Activated T-cell treated with anti-CD3 and anti-CD28 coated beads for 1 hour (primary cell): ENCODE results near the gene COX6A2.
"Not testable (repeated sequence)": the region's sequence is repeated elsewhere in the genome, so short reads cannot be mapped to it uniquely, and the experiment has no call there.

Source experiments
- DNase-seq: peaks from one replicate; pipeline ENCODE4 v3.0.0-alpha.2; 2020; ENCODE audit warnings: low read depth

The COX6A2 gene

DNA sequence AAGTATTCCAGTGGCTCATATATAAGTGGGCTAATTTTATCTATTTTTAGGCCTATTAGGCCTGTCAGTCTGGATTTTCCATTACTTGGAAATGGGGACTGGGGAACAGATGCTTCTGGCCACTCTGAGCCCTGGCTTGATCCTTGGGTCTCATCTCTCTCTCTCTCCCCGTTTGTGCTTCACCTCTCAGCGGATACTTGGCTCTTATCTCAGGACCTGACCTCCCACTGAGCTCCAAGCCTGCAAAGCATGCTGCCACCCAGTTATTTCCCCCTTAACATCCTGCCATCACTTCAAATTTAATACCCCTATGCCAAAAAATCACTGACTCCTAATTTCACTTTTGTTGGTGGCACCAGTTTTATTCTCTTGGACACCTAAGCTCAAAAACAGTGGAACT, 10.3 kb upstream of the COX6A2 start:
- DNase-seq = no peak

DNA sequence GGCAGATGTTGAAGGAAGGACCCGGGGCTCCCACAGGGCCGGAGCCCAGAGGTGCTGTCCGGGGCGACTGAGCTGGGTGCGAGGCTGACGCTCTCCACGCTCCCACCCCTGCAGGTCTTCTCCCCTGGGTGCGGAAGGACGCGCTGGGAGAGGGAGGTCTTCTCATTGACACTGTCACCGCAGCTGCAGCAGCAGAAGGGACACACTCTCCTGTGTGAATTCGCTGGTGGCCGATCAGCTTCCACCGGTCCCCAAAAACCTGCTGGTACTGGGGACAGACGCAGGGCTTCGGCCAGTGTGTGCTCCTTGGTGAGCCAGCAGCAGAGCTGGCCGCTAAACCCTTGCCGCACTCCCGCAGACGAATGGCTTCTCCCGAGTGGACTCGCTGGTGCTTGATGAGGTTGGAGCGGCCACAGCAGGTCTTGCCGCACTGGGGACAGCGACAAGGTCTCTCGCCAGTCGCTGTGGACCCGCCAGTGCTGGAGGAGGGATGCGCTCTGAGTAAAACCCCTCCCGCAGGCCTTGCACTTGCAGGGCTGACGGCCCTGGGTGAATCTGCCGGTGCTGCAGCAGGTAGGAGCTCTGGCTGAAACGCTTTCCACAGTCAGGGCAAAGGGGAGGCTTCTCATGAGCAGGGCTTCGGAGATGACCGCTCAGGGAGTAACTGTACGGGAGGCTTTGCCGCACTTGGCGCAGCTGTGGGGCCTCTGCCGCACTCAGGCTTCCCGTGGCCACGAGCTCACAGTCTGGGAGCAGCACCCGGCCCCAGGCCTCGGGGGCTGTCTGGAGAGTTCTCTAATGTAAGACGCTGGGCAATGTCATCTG, 8.3 kb upstream of the COX6A2 start:
- no peak for DNase-seq

DNA sequence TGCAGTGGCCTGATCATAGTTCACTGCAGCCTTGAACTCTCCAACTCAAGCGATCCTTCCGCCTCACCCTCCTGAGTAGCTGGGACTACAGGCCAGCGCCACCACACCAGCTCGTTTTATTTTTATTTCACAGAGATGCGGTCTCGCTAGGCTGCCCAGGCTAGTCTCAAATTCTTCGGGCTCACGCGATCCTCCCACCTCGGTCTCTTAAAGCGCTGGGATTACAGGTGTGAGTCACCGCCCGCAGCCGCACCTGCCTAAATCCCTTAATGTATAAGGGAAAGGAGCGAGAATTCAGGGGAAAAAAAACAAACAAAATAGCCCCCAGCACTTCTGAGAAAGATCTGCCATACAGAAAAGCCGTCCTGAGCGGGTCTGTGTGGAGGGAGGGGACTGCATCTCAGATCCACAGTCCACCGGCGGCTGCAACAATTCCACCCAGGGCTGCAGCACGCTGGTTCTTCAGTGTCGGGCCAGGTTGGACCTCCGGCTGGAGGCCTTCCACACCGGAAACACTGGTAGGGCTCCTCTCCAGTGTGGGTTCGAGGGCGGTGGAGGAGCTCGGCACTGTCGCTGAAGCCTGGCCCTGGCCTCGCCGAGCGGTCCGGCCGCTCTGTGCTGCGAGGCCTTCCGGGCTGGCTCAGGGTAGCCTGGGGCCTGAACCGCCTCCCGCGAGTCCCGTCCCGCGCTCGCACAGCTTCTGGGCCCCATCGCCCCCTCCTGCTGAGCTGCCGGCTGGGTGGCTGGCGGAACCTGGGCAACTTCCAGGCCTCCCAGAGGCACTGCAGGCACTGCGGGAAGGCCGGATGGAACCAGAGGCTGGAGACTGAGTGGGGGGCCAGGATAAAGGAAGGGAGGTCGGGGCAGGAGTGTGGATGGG, 7.4 kb upstream of the COX6A2 start:
- DNase-seq = no peak

DNA sequence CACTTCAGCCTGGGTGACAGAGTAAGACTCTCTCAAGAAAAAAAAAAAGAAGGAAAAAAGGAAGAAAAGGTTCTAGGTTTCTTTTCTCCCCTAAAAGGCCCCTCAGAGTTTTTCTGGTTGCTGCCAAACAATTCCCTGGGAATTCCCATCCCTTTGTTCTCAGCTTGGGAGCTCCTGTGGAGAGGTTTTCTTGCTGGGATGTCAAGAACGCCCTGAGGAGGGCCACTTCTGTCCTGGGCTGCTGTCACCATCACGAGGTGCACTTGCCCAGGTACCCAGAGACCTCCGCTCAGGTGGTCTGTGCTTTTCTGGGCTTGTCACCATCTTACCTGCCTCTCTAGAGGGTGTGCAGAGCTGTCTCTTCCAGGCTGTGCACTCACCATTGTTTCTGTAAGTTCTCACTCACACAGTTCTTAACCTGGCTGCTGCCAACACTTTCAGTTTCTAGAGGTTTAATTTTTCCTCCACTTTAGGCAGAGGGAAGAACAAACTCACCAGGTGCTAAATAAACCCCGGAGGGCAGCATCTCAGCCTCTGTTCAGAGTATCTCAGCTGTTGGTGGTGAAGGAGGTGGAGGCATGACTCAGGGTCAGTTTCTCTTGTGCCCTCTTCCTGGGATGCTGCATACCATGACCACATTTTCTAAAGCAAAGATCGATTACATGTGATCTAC, 2.4 kb upstream of the COX6A2 start:
- DNase-seq = no peak

DNA sequence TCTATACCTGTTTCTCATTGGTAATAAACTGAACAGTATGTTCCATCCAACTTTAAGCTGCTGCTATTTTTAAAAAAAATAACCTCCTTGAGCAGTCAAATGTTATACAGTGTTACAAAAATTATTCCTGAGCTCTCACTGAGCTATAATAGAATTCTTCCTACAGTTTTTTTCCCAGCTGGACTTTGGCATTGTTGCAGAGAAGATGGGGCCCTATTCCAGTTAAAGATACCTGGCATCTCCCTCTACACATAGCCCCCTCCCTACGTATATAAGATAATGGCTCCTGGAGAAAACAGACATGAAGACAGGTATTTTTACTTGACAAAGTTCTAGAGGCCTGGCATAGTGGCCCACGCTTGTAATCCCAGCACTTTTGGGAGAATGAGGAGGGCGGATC, 1.6 kb upstream of the COX6A2 start:
- no peak for DNase-seq

DNA sequence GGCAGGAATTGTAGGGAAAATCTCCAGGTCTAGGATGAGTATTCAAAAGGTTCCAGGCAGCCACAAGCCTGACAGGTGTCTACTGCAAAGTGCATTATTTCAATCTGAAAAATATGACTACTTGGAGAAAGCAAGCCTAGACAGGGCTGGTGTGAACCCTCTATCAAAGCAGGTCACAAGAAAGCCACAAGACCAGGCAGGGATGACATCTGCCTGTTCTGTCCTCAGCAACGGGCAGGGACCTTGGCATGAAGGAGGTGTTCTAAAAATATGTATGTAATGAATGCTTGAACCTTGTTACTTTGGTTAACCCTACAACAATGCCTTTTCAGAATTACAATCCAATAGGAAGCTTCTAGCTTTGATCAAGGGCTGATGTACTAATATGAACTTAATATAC, 1.2 kb upstream of the COX6A2 start:
- no peak for DNase-seq

DNA sequence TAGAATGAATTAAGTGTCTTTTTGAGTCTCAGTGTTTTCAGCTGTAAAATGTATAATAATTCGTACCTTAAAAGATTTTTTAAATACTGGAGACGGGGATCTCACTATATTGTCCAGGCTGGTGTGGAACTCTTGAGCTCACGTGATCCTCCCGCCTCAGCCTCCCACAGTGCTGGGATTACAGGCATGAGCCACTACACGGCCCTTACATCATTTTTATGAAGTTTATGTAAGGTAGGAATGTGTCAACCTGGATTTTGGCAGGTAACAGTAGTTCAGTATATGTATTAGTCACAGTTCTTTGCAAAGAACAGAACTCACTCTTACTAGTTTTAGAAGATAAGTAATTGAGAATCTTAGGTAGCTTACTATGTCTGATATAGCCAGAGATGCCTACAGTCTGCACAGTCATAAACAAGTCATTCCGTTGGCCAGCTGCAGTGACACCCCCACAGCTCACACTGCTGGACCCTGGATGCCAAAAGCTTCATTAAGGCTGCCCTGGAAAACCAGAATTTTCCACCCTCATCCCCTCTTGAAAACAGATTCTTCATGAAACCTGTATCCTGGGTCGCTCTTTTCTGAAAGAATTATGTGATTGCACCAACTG, 583 bp upstream of the COX6A2 start:
- no peak for DNase-seq

DNA sequence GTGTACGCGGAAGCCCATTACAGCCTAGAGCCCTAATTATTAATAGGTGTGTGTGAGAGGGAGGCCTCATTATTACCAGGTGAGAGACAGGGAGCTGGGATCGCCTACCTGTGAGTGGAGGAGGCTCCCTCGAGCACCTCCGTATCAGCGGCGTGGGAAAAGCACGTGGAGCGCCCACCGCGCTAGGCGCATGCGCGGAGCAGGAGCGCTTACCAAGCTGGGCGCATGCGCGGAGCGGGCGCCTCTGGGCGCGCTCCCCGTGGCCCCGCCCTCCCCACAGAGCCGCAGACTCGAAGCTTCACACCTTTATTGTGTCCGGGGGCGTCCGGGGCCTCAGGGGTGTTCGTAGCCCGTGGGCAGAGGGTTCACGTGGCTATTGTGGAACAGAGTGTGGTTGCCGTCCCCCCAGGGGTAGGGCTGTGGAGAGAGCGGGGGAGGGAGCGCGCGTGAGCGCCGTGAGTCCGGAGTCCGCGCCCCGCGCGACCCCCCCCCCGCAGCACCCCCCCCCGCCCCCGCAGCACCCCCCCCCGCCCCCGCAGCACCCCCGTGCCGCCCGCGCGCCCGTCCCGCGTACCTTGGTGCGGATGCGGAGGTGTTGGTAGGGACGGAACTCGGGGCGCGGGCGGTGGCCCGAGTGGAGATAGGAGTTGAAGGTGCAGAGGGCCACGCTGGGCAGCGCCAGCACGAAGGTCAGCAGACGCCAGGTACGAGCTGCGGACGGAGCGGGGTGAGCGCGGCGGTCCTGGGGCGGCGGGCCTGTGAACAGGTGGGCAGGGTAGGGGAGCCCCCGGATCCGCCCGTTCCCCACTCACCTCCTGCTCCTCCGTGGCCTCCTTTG, 500 bp downstream of the COX6A2 start:
- peak; percentile 57 for DNase-seq

DNA sequence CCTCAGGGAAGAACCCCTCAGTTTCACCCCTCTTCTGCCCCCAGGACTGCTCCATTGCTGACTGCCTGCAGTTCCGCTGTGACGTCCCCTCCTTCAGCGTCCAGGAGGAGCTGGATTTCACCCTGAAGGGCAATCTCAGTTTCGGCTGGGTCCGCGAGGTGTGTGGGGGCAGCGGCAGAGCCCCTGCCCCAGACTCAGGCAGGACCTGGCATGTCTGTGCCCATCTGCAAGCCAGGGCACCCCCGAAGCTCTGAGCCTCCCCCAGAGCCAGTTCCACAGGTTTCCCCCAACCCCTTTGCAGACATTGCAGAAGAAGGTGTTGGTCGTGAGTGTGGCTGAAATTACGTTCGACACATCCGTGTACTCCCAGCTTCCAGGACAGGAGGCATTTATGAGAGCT, 4.4 kb downstream of the COX6A2 start:
- DNase-seq = no peak

DNA sequence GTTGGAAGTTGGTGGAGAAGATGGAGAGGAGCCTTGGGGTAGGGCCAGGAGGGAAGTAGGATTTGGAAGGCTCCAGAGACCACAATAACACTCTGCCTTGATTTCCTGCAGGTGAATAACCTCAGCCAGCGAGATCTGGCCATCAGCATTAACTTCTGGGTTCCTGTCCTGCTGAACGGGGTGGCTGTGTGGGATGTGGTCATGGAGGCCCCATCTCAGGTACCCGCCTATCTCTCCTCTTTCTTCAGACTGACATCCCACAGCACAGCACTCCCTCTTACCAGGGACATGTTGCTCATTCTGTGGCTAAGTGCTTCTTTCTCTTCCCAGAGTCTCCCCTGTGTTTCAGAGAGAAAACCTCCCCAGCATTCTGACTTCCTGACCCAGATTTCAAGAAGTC, 4.9 kb downstream of the COX6A2 start:
- DNase-seq = no peak

DNA sequence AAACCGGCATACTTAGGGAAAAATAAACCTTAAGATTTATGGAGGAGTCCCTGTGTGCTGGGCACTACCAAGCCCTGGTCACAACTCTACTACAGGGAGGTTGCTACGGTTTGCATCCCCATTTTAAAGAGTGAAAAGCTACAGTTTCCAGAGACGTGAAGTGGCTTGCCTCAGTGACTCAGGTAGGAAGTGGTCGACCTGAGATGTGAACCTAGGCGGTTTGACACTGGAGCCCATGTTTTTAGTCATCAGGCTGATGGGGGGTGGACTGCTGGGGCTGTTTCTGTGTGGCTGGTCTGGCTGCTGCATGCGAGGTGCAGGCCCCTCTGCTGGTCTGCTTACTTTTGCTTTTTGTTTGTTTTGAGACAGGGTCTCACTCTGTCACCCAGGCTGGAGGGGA, 6.6 kb downstream of the COX6A2 start:
- DNase-seq = no peak

DNA sequence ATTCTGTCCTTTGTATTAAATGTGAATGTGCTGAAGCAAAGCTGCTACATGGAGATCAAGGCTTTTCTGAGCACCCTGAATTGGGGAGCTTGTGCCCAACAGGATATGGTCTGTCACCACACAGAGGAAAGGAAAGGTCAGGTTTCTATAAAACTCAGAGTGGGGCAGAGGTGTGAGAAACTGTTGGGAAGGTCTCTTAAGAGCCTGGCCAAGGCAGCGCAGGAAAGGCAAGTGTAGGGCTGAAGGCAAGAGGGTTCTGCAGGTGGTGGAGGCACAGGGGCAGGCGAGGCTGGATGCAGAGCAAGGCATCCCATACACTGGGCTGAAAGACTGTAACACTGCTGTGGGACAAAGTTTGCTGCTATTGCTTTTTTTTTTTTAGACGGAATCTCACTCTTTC, 8.1 kb downstream of the COX6A2 start:
- no peak for DNase-seq

DNA sequence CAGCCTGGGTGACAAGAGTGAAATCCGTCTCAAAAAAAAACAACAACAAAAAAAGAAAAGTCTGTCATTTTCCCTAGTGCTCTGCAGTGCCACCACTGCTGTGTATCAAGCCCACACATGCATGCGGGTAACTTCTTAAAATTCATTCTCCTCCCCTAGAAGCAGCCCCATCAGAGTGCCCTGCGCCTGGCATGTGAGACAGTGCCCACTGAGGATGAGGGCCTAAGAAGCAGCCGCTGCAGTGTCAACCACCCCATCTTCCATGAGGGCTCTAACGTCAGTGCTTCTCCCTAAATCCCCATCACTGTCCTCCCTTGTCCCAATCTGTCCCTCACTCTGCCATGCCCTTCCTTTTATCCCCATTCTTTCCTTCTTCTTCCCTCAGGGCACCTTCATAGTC, 10.2 kb downstream of the COX6A2 start:
- DNase-seq = no peak

DNA sequence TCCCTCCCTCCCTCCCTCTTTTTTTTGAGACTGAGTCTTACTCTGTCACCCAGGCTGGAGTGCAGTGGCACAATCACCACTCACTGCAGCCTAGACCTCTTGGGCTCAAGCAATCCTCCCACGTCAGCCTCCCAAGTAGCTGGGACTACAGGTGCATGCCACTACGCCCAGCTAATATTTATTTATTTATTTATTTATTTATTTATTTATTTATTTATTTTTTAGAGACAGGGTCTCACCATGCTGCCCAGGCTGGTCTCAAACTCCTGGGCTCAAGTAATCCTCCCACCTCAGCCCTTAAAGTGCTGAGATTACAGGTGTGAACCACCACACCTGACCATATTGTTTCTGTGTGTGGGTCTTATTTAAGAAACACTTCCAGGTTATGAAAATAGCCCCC, 11.1 kb downstream of the COX6A2 start:
- DNase-seq = not testable (repeated sequence)

DNA sequence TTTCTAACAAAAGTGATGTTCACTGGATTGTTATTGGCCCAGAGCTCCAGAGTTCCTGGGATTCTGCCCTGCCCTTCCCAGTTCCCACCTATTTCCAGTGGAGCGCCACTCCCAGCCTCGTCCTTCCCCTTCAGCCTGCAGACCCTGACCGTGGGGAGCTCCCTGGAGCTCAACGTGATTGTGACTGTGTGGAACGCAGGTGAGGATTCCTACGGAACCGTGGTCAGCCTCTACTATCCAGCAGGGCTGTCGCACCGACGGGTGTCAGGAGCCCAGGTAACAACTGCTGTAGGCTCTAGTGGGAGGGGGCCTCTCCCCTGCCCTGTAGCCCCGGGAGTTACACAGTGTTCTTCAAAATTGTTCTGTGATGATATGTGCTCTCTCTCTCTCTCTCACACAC, 11.8 kb downstream of the COX6A2 start:
- no peak for DNase-seq

DNA sequence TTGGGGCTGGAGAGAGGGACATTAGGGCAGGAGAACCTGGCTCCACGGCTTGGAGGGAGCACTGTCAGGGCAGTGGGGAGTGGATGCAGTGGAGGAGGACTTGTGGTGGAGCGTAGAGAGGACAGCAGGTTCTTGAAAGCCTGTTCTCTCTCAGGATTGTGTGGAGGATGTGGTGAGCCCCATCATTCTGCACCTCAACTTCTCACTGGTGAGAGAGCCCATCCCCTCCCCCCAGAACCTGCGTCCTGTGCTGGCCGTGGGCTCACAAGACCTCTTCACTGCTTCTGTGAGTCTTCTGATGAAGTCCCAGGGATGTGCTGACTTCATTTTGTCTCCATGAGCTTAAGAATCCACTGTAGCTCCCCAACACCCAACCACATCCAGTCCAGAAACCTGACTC, 13.5 kb downstream of the COX6A2 start:
- no peak for DNase-seq

DNA sequence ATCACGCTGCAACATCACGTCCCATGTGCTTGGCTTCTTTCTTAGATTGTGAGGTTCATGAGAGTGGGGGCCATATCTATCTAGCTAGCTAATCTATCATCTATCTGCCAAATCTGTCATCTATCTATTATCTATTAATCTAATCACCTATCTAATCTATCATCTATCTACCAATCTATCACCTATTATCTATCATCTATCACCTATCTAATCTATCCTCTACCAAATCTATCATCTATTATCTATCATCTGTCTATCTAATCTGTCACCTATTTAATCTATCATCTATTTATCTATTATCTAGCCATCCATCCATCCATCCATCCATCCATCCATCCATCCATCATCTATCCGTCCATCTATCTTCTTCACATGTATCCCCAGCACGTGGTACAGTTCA, 14.2 kb downstream of the COX6A2 start:
- DNase-seq = no peak

DNA sequence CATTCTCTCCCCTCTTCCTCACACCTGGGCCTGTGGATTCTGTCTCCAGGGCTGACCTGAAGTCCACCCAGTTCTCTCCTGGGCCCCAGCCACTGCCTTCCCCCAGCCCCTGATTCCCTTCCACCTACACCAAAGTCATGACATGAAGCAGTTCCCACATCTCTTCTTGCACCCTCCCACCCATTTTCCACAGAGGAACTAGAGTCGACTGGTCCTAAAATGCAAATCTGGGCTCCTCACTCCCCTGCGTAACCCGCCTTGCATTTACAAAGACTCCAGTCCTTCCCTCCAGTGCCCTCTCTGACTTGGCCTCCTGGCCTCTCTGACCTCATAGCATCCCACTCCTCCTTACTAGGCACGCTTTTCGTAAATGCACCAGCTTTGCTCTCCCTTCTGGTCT, 14.8 kb downstream of the COX6A2 start:
- no peak for DNase-seq

DNA sequence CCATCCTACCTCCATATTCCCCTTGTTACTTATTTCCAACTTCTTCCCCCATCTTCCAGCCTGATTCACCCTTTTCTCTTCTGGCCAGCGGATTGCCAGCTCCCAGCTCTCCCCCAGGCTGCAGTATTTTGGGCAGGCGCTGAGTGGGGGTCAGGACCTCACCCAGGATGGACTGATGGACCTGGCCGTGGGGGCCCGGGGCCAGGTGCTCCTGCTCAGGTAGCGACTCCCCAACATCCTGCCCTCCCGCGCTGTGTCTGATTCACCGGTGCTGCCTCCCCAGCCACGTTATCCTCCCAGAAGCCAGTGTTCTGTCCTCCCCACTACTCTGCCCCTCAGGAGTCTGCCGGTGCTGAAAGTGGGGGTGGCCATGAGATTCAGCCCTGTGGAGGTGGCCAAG, 15.4 kb downstream of the COX6A2 start:
- no peak for DNase-seq

DNA sequence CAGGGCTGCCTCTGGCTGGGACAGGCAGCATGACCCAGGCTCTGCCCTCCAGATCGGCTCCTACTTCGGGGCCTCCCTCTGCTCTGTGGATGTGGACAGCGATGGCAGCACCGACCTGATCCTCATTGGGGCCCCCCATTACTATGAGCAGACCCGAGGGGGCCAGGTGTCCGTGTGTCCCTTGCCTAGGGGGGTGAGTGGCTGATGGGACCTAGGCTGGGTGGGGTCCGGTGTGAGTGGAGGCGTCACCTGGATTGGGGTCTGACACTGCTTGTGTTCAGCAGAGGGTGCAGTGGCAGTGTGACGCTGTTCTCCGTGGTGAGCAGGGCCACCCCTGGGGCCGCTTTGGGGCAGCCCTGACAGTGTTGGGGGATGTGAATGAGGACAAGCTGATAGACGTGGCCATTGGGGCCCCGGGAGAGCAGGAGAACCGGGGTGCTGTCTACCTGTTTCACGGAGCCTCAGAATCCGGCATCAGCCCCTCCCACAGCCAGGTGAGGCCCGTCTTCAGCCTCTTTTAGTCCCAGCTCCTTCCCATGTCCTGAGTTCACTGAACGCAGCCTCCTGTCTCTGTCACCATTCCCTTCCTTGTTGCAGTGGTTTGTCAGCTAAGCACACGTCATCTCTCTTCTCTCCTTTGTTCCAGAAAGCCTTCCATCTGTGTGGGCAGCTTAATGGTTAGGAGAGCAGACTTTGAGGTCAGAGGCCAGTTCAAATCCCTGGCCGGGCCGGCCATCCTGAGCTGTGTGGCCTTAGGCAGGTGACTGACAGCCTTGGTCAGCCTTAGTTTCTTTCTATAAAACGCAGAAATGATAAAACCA, 16.9 kb downstream of the COX6A2 start:
- DNase-seq = no peak

DNA sequence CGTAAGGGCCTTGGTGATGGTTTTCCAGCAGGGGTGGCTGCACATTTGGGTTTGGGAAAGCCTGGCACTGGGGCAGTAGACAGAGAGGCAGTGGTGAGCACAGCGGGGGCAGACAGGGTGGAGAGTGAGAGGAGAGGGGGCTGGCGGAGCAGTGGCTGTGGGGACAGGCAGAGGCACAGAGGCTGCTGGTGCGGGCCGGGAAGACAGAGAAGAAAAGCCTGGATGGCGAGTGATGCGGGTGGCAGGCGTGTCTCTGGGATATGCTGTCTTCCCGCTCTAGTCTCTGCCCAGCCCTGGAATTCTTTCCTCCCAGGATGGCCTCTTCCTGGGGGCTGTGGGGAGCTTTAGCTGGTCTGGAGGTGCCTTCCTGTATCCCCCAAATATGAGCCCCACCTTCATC, 18.1 kb downstream of the COX6A2 start:
- DNase-seq = no peak
